T-helper 2 cell treated with Interferon-gamma antibody and Interleukin-4, amounts not matched to agents 100 ng/mL and 5 ng/mL, for 36 hours (primary cell): ENCODE data around the gene OR2M2. TPM values are rescaled to one million over a fixed set of nuclear protein-coding genes. Genes with fewer than 3 reads are reported as not detected.

ENCODE experiments used
- intact Hi-C: fragments of 100-400 bp; cut with micrococcal nuclease; formaldehyde crosslinking; loops from one replicate; pipeline ENCODE4 v1.15.1; 2023
- total RNA-seq: library from RNA; stranded (reverse); gene quantifications from 2 replicates; pipeline ENCODE4 v1.2.3, GENCODE V29; 2022

OR2M2 gene, protein sequence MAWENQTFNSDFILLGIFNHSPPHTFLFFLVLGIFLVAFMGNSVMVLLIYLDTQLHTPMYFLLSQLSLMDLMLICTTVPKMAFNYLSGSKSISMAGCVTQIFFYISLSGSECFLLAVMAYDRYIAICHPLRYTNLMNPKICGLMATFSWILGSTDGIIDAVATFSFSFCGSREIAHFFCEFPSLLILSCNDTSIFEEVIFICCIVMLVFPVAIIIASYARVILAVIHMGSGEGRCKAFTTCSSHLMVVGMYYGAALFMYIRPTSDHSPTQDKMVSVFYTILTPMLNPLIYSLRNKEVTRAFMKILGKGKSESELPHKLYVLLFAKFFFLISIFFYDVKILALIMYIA
- total RNA-seq: not detected in 2 replicates

DNA sequence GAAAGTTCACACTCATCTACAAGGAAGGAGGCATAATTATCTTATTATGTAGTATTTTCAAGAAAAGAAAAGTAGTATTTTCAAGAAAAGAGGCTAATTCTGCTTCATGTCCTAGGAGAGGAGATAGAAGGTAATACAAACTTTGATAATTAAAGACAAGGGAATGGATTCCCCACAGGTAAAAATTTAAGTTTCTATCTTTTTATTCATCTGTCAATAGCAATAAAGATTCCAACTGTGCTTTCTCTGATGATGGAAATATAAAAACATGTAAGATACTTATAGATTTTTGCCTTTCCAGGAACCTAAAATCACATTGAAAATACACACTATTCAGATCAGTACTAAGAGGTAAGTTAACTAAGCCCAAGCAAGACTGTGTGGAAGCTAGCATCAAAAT is at the start of gene OR2M2:
TSS of gene OR2M2 (plus strand) at position 301 of the 400 bp plus-strand sequence. CDS start 5,165 bp downstream, outside the sequence.
- intact Hi-C loops: no loop called here

- intact Hi-C loops: no loop called here
Observed at GRCh38 chr1:248127653-248128052, 47.0 kb upstream of the OR2M2 start.

GRCh38 chr1:248136811-248137210 is 37.8 kb upstream of the OR2M2 start:
- intact Hi-C loops: no loop called here

DNA sequence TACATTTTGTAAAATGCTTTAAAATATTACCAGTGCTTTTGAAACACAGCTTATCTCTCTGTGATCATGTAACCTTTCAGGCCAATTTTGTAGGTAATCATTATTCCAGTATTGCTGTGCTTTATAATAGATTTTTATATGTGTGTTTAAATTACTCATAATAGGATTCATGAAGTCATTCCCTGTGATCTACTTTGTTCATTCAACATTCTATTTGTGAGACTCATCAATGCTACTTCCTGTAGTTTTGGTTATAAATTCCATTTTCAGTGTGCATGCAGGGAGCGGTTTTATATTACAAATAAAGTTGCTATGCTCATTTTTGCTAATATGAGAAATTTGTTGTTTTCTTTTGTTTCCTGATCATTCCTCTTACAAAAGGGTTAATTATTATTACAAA is 33.8 kb upstream of the OR2M2 start:
- intact Hi-C loops: no loop called here

DNA sequence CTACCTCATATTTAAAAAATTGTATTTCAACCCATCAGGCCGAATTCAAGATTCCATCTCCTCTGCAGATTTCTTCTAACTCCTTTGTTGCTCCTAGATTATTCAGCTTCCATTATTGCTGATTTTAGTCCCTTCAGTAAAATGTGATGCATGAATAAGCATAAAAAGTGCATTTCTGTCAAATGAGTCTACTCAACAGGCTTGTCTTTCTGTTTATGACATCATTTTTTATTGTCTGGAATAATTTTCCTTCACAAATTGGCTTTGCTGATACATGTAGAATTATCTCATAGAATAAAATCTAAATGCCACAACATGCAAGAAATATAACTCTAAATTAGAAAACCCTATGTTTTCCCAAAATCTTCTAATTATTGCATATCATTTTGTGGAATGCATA is 31.3 kb upstream of the OR2M2 start:
- intact Hi-C loops: no loop called here

DNA sequence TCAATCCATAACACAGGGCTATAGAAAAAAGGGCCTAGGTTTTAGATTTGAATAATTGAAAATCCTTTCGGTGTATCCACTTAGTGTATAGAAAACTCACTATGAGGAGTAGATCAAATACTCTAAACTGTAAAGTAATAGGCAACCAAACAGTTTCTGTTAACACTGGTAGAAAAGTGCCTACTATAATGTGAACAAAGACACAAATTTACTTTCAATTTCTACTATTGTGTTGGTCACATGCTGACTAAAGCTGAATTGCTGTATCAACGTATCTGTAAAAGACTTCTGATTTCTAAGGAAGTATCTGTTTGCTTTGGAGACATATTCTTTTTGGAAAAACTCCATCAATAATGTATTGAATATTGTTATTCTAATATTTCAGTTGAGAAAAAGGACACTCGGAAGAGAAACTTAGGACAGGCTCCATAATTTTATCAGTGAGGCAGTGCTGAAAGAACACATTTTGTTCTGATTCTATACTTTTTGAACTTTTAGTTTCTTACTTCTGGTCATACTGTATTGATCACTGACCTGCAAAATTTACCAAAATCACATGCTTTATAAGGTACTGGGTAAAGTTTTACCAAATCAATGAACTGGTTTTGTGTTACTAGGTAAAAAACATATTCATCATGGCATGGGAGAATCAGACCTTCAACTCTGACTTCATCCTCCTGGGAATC is 30.0 kb upstream of the OR2M2 start, which contains the start of gene OR2M5:
TSS of gene OR2M5 (plus strand) at position 636 of the 686 bp plus-strand sequence. CDS start at position 636, 0 bp downstream.
- intact Hi-C loops: no loop called here

- intact Hi-C loops: no loop called here
Observed at GRCh38 chr1:248152056-248152827, 22.4 kb upstream of the OR2M2 start.

- intact Hi-C loops: no loop called here
Observed at GRCh38 chr1:248155927-248156326, 18.7 kb upstream of the OR2M2 start.

DNA sequence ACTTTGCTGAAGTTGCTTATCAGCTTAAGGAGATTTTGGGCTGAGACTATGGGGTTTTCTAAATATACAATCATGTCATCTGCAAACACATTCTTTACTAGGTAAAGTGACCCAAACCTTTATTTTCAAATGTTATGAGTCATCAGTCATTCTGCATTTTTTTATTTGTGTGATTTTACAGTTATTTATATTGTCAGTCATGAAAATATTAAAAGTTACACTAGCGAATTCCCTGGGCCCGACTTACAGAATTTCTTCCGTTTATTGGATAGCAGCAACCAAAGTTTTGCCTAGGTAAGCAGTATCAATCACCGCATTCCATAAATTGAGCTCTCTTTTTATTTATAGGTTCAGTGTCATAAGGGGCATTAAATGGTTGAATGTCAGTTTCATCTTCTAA is 15.9 kb upstream of the OR2M2 start:
- intact Hi-C loops: no loop called here

GRCh38 chr1:248164031-248164430 is 10.6 kb upstream of the OR2M2 start:
- intact Hi-C loops: no loop called here

- intact Hi-C loops: no loop called here
Observed at GRCh38 chr1:248165186-248165585, 9.4 kb upstream of the OR2M2 start.

GRCh38 chr1:248183996-248184395 is 9.4 kb downstream of the OR2M2 start:
- intact Hi-C loops: no loop called here

GRCh38 chr1:248187363-248187762 is 12.7 kb downstream of the OR2M2 start:
- intact Hi-C loops: no loop called here

GRCh38 chr1:248189026-248189425 is 14.4 kb downstream of the OR2M2 start:
- intact Hi-C loops: no loop called here

GRCh38 chr1:248194117-248194516 is 19.5 kb downstream of the OR2M2 start:
- intact Hi-C loops: no loop called here

DNA sequence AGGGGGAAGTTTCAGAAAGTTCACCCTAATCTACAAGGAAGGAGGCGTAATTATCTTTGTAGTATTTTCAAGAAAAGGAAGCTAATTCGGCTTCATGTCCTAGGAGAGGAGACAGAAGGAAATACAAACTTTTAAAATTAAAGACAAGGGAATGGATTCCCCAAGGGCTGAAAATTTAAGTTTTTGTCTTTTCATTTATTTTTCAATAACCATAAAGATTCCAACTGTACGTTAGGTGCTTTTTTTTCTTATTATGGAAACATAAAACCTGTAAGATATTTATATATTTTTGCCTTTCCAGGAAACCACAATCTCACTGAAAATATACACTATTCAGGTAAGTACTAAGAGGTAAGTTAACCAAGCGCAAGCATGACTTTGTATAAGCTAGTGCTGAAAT is 22.3 kb downstream of the OR2M2 start, which contains the start of gene OR2M3:
TSS of gene OR2M3 (plus strand) at position 301 of the 400 bp plus-strand sequence. CDS start 5,803 bp downstream, outside the sequence.
- intact Hi-C loops: no loop called here

GRCh38 chr1:248215880-248216279 is 41.3 kb downstream of the OR2M2 start:
- intact Hi-C loops: no loop called here

- intact Hi-C loops: no loop called here
Observed at GRCh38 chr1:248225537-248225936, 50.9 kb downstream of the OR2M2 start.

DNA sequence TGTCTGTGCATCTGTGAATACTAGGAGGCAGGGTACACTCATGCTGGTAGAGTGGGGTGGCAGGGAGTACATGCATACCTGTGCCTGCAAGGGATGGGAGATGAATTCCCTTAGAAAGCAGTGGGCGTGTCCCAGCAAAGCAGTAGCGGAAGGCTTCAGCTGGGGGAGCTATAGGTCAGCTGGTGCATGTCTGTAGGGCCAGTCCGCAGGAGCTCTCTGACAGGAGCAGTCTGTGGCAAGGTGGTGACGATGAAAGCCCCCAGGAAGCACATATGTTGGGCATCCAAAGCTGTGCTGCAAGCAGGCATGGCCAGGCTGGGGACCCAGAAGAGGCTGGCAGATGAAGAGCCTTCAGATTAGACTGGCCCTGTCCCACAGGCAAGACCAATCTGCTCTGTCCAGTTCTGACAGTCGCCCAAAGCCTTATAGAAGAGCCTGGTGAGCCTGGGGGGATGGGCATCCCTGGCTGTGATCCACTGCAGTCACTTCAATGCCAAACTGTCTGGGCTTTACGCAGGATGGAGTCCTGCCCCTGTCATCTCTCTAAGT is 54.8 kb downstream of the OR2M2 start:
- intact Hi-C loops: no loop called here
